Endothelial cell of umbilical vein (primary cell): ENCODE results near the gene SRP19.

Experiments used
- CTCF ChIP-seq, 2 donors: IDR thresholded peaks; 1 replicate in 1 of 2; 2 replicates in 1 of 2; pipeline ENCODE4 v1.5.1; 2011; ENCODE audit warnings: low read length in 2 of 2, mild to moderate bottlenecking in 2 of 2, moderate library complexity in 2 of 2, control low read depth in 1 of 2, inconsistent platforms in 1 of 2, low read depth in 1 of 2; ENCODE audit not compliant: insufficient read depth in 1 of 2; ENCODE audit errors: extremely low read depth in 1 of 2
- EZH2 ChIP-seq: IDR thresholded peaks from 2 replicates; pipeline ENCODE4 v1.6.1; 2012; ENCODE audit warnings: borderline replicate concordance, low read depth, mild to moderate bottlenecking, moderate library complexity, low read length, inconsistent platforms; ENCODE audit not compliant: severe bottlenecking
- FOS ChIP-seq: IDR thresholded peaks from 2 replicates; pipeline ENCODE4 v1.6.1; 2011; ENCODE audit warnings: mild to moderate bottlenecking, low read length, moderate library complexity, borderline replicate concordance; ENCODE audit not compliant: insufficient read depth
- GATA2 ChIP-seq: IDR thresholded peaks from 2 replicates; pipeline ENCODE4 v1.7.0; 2011; ENCODE audit warnings: low read depth, mild to moderate bottlenecking, moderate library complexity, mixed read lengths, low read length; ENCODE audit not compliant: insufficient read length, insufficient read depth
- JUN ChIP-seq: IDR thresholded peaks from 2 replicates; pipeline ENCODE4 v1.6.1; 2011; ENCODE audit warnings: borderline replicate concordance, low read depth; ENCODE audit not compliant: insufficient read length, insufficient read depth
- MYC ChIP-seq: IDR thresholded peaks from one replicate; pipeline ENCODE4 v1.6.1; 2011; ENCODE audit warnings: mild to moderate bottlenecking, low read depth, low read length
- POLR2A ChIP-seq: IDR thresholded peaks from 2 replicates; pipeline ENCODE4 v1.6.1; 2012; ENCODE audit warnings: low read depth, mild to moderate bottlenecking, control low read depth, low read length
- POLR2AphosphoS5 ChIP-seq: IDR thresholded peaks from 2 replicates; pipeline ENCODE4 v1.6.1; 2012; ENCODE audit warnings: low read depth, mild to moderate bottlenecking, control low read depth, low read length, moderate library complexity; ENCODE audit not compliant: insufficient read depth
- TF ChIP-seq, protein P1 (sequence below): IDR thresholded peaks from 2 replicates; pipeline ENCODE4 v1.6.1; 2011; ENCODE audit not compliant: insufficient read depth, insufficient read length

DNA sequence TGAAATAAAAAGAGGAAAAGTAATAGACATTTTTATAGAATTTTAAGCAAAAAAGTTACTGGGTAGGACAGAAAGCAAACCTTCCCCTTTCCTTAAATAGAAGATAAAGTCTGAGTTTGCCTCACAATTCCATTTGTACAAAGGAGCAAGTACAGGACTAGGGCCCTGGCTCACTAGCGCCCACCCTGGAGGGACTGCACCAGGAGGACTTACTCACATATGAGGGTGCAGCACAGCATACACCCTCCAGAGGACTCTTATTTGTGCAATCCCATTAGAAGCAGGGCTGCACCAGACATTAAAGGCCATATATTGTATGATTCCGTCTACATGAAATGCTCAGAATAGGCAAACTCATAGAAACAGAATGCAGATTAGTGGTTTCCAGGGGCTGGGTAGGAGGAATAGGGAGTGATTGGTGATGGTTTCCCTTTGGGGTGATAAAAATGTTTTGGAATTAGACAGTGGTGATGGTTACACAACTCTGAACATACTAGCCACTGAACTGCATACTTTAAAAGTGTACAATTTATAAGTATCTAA lies 56.4 kb downstream of the SRP19 start:
- TF ChIP-seq CTCF (IDR thresholded peaks at IDR 0.05; ENCODE audit: extremely low read depth in 1 of 2, insufficient read depth in 1 of 2, low read depth in 1 of 2, low read length in 2 of 2) (peak; percentile 3 to 9), MYC (no peak), POLR2AphosphoS5 (no peak), JUN (no peak), EZH2 (no peak), POLR2A (no peak), GATA2 (no peak), FOS (no peak)
- TF ChIP-seq, protein P1, sequence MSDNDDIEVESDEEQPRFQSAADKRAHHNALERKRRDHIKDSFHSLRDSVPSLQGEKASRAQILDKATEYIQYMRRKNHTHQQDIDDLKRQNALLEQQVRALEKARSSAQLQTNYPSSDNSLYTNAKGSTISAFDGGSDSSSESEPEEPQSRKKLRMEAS = no peak
